Measurements from ENCODE around the gene MNT.
A peak's percentile ranks its signal among the peaks of the same experiment; 100 is the strongest.
"Not testable (repeated sequence)": the region's sequence is repeated elsewhere in the genome, so short reads cannot be mapped to it uniquely, and the experiment has no call there.

The MNT gene

DNA sequence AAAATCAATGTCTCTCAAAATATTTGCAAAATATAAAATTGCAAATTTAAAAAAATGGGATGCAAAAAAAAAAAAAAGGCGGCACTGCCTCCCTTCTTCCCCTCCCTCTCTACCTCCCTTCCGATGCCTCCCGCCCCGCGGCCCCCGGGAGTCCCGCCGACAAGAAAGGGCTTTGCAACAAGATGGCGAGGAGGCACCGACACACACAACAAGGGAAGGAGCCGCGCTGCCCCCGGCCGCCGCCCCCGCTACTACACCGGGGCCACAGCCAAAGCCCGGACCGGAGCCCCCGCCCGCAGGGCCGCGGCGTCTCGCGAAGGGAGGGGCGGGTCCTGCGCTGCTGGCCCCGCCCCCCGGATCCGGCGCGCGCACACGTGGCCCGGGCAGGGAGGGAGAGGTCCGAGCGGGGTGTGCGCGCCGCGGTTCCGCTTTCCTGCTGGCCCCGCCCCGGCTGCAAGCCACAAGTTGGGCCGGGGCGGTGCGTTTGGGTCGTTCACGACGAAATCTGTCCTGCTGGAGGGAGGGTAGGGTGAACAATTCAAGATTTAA, at the start of gene MNT:
Gene MNT (minus strand): TSS at position 184 of the 549 bp plus-strand sequence. CDS start 348 bp downstream, outside the sequence.
- peak; percentile 93 for DNase-seq (ENCODE audit: extremely low spot score)
- ChIA-PET POLR2A (interaction anchor here (2.0 kb wide), 1 partner anchor 8 kb away, joined by 16 read pairs; no protein-coding TSS in a partner anchor), CTCF (interaction anchor here (1.1 to 11.6 kb wide), 4 partner anchors 15 to 157 kb away, joined by 3 to 75 read pairs (median 20); no protein-coding TSS in a partner anchor)
- TF ChIP-seq, protein P1, sequence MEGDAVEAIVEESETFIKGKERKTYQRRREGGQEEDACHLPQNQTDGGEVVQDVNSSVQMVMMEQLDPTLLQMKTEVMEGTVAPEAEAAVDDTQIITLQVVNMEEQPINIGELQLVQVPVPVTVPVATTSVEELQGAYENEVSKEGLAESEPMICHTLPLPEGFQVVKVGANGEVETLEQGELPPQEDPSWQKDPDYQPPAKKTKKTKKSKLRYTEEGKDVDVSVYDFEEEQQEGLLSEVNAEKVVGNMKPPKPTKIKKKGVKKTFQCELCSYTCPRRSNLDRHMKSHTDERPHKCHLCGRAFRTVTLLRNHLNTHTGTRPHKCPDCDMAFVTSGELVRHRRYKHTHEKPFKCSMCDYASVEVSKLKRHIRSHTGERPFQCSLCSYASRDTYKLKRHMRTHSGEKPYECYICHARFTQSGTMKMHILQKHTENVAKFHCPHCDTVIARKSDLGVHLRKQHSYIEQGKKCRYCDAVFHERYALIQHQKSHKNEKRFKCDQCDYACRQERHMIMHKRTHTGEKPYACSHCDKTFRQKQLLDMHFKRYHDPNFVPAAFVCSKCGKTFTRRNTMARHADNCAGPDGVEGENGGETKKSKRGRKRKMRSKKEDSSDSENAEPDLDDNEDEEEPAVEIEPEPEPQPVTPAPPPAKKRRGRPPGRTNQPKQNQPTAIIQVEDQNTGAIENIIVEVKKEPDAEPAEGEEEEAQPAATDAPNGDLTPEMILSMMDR (IDR thresholded peaks at IDR 0.05; ENCODE audit: control extremely low read depth, extremely low read depth, low read depth, missing control alignments), result no peak

- POLR2A ChIA-PET, result no interaction called here
Observed at GRCh38 chr17:2450016-2450650, 49.3 kb upstream of the MNT start.

GRCh38 chr17:2449486-2449885, 48.6 kb upstream of the MNT start:
- ChIA-PET POLR2A (no interaction called here), CTCF (interaction anchor here (0.9 to 1.0 kb wide), 2 partner anchors 13 to 16 kb away, joined by 3 read pairs; no protein-coding TSS in a partner anchor)
- TF ChIP-seq, protein P1 (IDR thresholded peaks at IDR 0.05; ENCODE audit: control extremely low read depth, extremely low read depth, low read depth, missing control alignments), result no peak
- DNase-seq (ENCODE audit: extremely low spot score), result no peak

More at GRCh38 chr17:2450016-2450650, 49.3 kb upstream of the MNT start:
- DNase-seq (ENCODE audit: extremely low spot score), result no peak
- CTCF ChIA-PET, result no interaction called here
- TF ChIP-seq, protein P1 (IDR thresholded peaks at IDR 0.05; ENCODE audit: control extremely low read depth, extremely low read depth, low read depth, missing control alignments), result no peak

GRCh38 chr17:2447479-2447878, 46.6 kb upstream of the MNT start:
- DNase-seq (ENCODE audit: extremely low spot score); CTCF ChIA-PET; POLR2A ChIA-PET: not testable (repeated sequence)

GRCh38 chr17:2445638-2446037, 44.8 kb upstream of the MNT start:
- TF ChIP-seq, protein P1 (IDR thresholded peaks at IDR 0.05; ENCODE audit: control extremely low read depth, extremely low read depth, low read depth, missing control alignments), result no peak
- ChIA-PET POLR2A (no interaction called here), CTCF (no interaction called here)
- DNase-seq (ENCODE audit: extremely low spot score), result no peak

DNA sequence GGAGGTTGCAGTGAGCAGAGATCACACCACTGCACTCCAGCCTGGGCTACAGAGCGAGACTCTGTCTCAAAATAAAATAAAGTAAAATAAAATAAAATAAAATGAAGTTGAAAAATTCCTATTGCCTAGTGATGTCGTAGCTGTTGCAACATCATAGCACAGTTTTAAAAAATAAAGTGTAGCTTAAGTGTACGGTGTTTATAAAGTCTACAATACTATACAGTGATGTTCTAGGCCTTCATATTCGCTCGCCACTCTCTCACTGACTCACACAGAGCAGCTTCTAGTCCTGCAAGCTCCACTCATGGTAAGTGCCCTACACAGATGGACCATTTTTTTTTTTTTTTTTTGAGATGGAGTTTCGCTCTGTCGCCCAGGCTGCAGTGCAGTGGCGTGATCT, 43.5 kb upstream of the MNT start:
- POLR2A ChIA-PET, result no interaction called here
- CTCF ChIA-PET, result interaction anchor here (0.8 to 1.5 kb wide), 2 partner anchors 28 to 62 kb away, joined by 4 to 6 read pairs; no protein-coding TSS in a partner anchor
- no peak for DNase-seq (ENCODE audit: extremely low spot score)
- TF ChIP-seq, protein P1 (IDR thresholded peaks at IDR 0.05; ENCODE audit: control extremely low read depth, extremely low read depth, low read depth, missing control alignments), result no peak

DNA sequence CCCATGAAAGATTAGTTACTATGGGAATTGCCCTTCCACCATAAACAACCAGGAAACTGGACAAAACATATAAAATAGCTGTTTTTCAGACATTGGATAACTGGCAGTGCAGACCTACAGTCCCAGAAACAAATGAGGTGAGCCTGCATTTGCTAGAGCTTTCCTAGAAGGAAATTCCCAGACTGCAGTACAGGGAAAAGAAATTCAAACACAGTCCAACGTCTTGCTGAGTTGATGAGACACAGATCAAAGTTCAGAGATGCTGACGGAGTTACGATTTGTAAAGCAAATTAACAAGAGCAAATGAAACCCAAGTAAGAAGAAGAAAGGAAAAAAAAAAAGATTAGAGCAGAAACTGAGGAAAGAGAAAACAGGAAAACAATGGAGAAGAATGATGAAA, 41.3 kb upstream of the MNT start:
- TF ChIP-seq, protein P1 (IDR thresholded peaks at IDR 0.05; ENCODE audit: control extremely low read depth, extremely low read depth, low read depth, missing control alignments), result no peak
- ChIA-PET CTCF (interaction anchor here (1.3 to 1.4 kb wide), 2 partner anchors 11 to 26 kb away, joined by 4 read pairs; no protein-coding TSS in a partner anchor), POLR2A (no interaction called here)
- DNase-seq (ENCODE audit: extremely low spot score), result no peak

Measured in GM10248 (cell line).